Right kidney (tissue), 9 donors: ENCODE data around the gene NOX3.
"Not testable (repeated sequence)": the region's sequence is repeated elsewhere in the genome, so short reads cannot be mapped to it uniquely, and the experiment has no call there.

Source experiments
- DNase-seq: peaks from one replicate; pipeline ENCODE4 v3.0.0-alpha.2; 2016
- long read RNA-seq, 8 donors: transcript quantifications; one replicate each; lab custom pipeline, GENCODE V29; 2026

Gene NOX3
- long read RNA-seq, donor 1 = 0 reads
- long read RNA-seq, donor 2 = 0 reads
- long read RNA-seq, donor 3 = 0 reads
- long read RNA-seq, donor 4 = 0 reads
- long read RNA-seq, donor 5 = 0 reads
- long read RNA-seq, donor 6 = 0 reads
- long read RNA-seq, donor 7 = 0 reads
- long read RNA-seq, donor 8 = 0 reads

DNA sequence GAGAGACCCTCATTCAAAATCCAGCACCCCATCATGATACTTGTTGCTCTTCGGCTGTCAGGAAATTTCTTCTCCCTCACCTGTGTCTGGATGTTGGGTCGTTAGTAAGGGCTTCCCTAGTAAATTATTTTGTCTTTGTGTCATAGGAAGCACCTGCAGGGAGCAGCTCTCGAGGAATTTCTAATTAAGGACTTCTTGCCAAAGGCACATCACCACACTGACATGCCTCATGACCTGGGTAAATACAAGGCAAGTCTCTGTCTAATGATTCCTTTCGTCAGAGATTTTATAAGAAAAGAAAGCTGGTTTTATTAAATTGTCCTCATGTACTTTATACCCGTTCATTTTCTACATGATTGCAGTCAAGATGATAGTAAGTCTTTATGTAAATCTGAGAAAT lies at the start of gene NOX3:
TSS of gene NOX3 (minus strand) at position 74 of the 400 bp plus-strand sequence. CDS start at position 35, 39 bp downstream.
- DNase-seq = no peak

GRCh38 chr6:155504848-155505607 lies 49.4 kb upstream of the NOX3 start:
- DNase-seq = no peak

DNA sequence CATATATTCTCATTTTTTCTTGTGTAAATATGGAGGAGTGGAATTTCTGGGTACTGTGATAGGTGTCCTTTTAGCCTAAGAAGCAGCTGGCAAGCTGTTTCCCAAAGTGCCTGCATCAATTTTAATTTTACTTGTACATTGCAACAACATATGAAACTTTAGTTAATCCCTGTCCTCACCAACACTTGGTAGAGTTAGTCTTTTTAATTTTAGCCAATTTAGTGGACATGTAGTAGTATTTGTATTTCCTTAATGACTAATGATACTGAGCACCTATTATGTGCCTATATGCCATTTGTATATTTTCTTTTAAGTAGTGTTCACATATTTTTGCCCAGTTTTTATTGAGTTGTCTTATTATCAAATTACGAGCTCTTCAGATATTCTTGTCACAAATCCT lies 46.8 kb upstream of the NOX3 start:
- DNase-seq = no peak

DNA sequence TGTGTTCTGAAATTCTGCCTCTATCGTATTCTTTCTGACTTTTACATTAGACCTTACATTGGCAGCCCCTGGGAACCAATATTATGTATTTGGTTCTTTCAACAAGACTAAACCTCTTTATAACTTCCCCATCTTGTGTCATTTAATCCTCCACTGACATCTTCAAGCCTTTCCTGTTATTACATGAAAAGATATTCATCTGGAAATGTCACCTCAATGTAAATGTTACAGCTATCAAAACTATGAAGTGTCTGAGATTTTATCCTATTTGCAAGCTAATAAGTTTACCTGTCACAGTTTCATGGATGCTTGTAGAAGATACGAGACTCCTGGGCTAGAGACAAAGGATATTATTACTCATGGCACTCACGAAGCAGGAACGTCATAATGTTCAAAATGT lies 43.9 kb upstream of the NOX3 start:
- no peak for DNase-seq

DNA sequence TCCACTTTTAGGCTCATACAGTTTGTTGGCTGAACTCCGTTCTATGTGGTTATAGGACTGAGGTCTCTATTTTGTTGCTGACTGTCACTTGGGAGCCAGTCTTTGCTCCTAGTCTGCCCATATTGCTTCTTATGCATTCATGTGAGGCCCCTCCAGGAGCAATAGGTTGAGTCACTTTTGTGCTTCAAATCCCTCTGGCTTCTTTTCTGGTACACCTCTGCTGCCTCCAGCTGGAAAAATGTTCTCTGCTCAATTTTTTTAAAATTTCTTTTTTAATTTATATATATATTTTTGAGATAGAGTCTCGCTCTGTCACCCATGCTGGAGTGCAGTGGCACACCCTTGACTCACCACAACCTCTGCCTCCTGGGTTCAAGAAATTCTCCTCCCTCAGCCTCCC lies 42.7 kb upstream of the NOX3 start:
- no peak for DNase-seq

DNA sequence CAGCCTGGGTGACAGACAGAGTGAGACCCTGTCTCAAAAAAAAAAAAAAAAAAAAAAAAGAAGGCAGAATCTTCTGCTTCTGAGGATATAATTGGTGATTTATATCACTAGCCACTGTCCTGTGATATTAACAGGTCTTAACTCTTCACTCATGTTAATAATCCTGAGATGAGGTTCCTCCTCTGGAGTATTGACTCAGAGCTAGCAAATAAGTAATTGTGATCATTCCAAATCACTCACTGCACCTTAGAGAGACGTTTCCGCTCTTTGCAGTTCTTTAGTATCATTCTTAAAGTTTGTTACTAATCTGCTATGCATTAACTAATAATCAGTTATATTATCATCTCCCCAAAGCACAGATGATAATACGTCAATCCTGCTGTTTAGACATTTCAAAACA lies 41.6 kb upstream of the NOX3 start:
- DNase-seq = no peak

- peak; percentile 12 for DNase-seq
These were observed 39.6 kb upstream of the NOX3 start for GRCh38 chr6:155495011-155495768.

DNA sequence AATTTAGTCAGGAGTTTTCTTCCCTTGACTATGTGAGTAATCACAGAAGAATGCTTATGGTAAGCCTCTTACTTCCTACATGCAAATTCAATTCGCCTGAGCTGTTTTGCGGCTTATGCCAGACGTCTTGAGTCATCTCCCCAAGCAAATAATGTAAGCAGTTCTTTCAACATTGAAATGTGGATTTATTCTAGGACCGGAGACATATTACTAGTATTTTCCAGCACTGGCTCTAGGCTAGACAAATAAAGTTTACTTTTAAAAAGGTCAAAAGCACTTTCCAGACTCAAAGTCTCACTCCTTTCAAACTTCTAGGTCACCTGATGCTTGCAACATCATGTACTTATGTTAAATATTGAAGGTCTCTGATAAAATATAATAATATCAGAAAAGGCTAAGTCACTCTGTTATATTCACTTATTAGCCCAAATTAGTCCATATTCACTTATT lies 38.1 kb upstream of the NOX3 start:
- DNase-seq = no peak

- no peak for DNase-seq
These were observed 37.5 kb upstream of the NOX3 start for GRCh38 chr6:155493026-155493693.

- DNase-seq = no peak
These were observed 36.6 kb upstream of the NOX3 start for GRCh38 chr6:155492061-155492735.

DNA sequence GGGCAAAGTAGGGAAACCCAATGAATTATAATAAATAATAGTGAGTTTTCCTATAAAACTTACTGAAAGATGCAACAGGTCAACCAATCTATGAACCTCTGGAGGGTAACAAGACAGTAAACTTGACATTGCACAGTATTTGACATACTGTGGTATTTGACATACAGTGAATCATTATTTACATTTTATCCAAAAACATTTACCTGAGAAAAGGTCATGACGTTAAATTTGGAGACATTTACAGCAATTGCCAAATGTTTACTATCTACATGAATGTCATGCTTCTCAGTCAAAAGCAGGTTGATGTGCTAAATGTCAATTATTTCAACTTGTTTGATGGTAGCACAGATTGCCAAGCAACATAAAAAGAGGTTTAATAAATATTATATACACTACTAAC lies 35.8 kb upstream of the NOX3 start:
- DNase-seq = no peak

DNA sequence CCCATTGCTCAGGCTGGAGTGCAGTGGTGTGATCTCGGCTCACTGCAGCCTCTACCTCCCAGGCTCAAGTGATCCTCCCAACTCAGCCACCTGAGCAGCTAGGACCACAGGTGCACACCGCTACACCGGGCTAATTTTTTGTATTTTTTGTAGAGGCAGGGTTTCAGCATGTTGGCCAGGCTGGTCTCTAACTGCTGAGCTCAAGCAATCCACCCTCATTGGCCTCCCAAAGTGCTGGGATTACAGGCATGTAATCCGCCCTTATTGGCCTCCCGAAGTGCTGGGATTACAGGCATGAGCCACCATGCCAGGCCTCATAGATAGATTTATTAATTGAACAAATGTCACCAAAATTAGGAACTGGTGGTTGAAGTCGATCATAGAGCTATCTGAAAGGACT lies 32.6 kb upstream of the NOX3 start:
- not testable (repeated sequence) for DNase-seq

GRCh38 chr6:155487371-155488130 lies 31.9 kb upstream of the NOX3 start:
- DNase-seq = peak; percentile 19

DNA sequence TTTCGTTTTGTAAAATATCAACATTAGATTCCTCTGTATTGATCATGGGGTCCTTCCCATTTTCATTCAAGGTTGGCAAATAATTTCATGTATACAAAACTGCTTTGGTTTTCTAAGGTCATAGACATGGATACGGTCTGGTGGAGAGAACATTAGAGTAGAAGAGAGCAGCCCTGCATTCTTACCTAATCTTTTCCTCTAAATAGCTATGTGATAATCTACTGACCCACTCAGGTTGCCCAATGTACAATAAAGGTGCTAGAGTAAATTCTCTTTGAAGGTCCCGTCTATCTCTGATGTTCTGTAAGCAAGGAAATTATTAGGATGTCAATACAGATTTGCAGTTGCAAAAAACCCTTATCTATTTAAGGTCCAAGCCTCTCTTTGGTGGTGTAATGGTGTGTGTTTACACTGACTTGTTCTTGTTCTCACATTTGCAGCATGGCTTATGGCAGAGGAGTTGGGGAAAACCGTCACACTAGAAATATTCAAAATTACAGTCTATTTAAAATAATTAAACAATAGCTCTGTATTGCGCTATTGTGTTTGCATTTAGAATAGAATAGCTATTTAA lies 31.2 kb upstream of the NOX3 start:
- no peak for DNase-seq

GRCh38 chr6:155485756-155486155 lies 30.1 kb upstream of the NOX3 start:
- DNase-seq = no peak

DNA sequence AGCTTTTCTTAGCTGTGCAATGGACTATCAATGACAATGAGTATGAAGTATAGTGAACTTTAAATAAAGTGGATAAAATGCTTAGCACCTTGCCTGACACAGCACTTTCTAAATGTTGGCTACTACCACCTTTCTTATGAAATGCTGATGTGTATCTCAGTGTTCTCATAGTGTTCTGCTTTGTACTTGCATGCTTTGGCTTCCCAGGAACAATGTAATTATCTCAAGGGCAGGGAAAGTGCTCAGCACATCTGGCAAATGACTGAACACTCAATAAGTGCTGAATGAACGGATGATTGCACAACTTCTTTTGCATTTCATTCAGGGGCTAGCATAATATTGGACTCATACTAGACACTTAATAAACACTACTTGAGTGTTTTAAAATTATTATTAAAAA lies 28.2 kb upstream of the NOX3 start:
- DNase-seq = no peak

- no peak for DNase-seq
These were observed 25.6 kb upstream of the NOX3 start for GRCh38 chr6:155481215-155481614.

DNA sequence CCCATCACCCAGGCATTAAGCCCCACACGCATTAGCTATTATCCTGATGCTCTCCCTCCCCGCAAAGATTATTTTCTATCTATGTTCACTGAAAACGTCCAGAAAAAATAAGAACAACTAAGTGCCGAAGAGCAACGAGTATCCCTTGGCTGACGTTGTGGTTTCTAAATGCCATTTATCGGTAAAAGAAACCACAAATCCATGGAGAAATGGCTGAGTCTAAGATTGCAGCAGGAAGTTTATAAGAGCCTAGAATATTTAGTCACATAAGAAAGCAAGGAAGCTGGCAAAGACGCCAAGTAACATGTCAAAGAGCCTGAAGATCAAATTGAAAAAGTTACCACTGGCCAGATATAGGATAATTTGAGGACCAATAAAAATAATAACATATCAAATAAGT lies 18.1 kb upstream of the NOX3 start:
- no peak for DNase-seq

DNA sequence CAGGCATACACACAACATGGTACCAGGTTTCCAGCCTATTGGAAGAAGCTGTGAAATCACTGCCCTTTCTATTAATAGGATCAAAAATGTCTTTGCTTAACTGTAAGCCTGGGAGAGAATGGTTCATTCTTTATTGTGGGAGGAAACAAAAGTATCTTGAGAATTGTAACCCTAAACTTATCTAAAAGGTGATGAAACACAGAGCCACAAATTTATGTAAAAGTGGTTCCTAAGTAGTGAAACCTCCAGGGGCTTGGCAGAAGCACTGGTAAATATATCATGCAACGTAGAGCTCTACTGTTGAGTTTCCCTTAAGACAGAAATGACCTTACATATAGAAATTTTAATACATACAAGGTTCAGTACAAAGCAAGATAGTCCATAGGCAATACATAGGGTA lies 17.2 kb upstream of the NOX3 start:
- no peak for DNase-seq

DNA sequence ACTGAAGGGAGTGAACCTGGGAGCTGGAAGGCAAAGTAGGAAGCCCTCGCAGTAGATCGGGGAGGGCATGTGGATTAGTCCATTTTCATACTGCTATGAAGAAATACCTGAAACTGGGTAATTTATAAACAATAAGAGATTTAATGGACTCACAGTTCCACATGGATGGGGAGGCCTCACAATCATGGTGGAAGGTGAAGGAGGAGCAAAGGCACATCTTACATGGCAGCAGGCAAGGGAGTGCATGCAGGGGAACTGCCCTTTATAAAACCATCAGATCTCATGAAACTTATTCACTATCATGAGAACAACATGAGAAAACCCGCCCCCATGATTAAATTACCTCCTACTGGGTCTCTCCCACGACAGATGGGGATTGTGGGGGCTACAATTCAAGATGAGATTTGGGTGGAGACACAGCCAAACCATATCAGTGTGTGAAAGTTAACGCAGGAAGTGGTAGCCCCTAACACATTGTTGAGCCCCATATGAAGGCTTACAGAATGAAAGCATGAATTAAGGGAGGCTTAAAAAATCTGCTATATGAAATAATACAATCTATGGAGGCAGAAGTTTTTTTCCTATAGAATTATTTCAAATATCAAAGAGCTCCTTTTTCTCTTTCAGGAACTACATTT lies 15.5 kb upstream of the NOX3 start:
- DNase-seq = not testable (repeated sequence)

DNA sequence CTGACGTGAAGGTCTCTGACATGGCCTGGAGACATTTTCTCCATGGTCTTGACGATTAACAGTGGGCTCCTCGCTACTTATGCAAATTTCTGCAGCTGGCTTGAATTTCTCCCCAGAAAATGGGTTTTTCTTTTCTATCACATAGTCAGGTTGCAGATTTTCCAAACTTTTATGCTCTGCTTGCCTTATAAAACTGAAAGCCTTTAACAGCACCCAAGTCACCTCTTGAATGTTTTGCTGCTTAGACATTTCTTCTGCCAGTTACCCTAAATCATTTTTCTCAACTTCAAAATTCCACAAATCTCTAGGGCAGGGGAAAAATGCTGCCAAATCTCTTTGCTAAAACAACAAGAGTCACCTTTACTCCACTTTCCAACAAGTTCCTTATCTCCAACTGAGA lies 12.9 kb upstream of the NOX3 start:
- not testable (repeated sequence) for DNase-seq
